Muscle layer of colon (tissue), 2 donors: ENCODE data around the gene NDUFS6.

Experiments used
- H3K27ac ChIP-seq: one replicate; pipeline ENCODE4 v1.7.0; 2013; ENCODE audit warnings: low read depth, mild to moderate bottlenecking, low read length, moderate library complexity
- H3K27me3 ChIP-seq, 2 donors: one replicate each; pipeline ENCODE4 v1.7.0; 2013; ENCODE audit warnings: low read length in 2 of 2, mild to moderate bottlenecking in 2 of 2; ENCODE audit not compliant: insufficient read depth in 2 of 2, control insufficient read depth in 1 of 2
- H3K36me3 ChIP-seq: one replicate; pipeline ENCODE4 v1.7.0; 2013; ENCODE audit warnings: mild to moderate bottlenecking, low read length; ENCODE audit not compliant: insufficient read depth
- H3K4me1 ChIP-seq: one replicate; pipeline ENCODE4 v1.7.0; 2013; ENCODE audit warnings: mild to moderate bottlenecking, low read length; ENCODE audit not compliant: insufficient read depth
- H3K4me3 ChIP-seq, 2 donors: one replicate each; pipeline ENCODE4 v1.7.0; 2013; ENCODE audit warnings: low read length in 2 of 2, low read depth in 1 of 2, mild to moderate bottlenecking in 1 of 2, moderate library complexity in 1 of 2
- H3K9ac ChIP-seq: one replicate; pipeline ENCODE4 v1.7.0; 2013; ENCODE audit warnings: low read length
- H3K9me3 ChIP-seq: one replicate; pipeline ENCODE4 v1.7.0; 2013; ENCODE audit warnings: mild to moderate bottlenecking, low read length
- donor health status: abdominal sarcoma.
- donor health status: Adenocarcinoma of cecum.

Gene NDUFS6

DNA sequence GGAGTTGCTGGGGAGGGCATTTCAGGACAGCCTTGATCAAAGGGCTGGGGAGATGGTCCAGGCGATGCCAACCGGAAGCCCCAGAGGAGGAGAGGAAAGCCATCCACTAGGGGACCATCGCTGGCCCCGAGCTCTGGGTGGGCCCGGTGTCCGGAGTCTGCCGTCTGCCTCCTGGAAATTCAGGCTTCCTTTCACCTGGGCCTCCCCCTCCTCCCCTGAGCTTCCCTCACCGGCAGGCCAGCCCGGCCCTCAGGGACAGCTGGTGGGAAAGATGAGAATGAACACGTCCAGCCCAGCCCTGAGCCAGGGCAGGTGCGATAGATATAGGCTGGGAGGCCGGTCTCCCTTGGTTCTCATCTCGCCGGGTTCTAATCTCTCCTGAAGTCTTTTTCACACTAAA, 64.3 kb downstream of the NDUFS6 start:
- Histone ChIP-seq H3K4me3 (no peak overlapping the region), H3K36me3 (no peaks in the 10 kb centered on the region), H3K9ac (no peak overlapping the region), H3K27ac (no peak overlapping the region), H3K27me3 (peaks cover 0 to 40% of the 10 kb centered on the region in 2 donors), H3K4me1 (no peaks in the 10 kb centered on the region), H3K9me3 (no peaks in the 10 kb centered on the region)
